HCT116 (cell line): ENCODE data around the gene ASCC2. TPM values are rescaled to one million over a fixed set of nuclear protein-coding genes. Genes with fewer than 3 reads are reported as not detected.

Experiments
- ATAC-seq: fragments of 200-7000 bp; cut with Tn5 transposase; 2 replicates; pipeline ENCODE4 v1.9.1; 2020; ENCODE audit warnings: mild to moderate bottlenecking, moderate library complexity
- BruUV-seq: library from RNA; stranded (reverse); fragments of 400-500 nt; replicated peaks from 2 replicates; lab custom pipeline; 2021; lab: Mats Ljungman, UMichigan
- CTCF ChIA-PET: fragments of 300-600 bp; sonication (Branson Sonifier 250); formaldehyde crosslinking; loops from one replicate; lab custom pipeline; 2021; ENCODE audit warnings: antibody characterized with exemption; lab: Charles Lee
- POLR2A ChIA-PET: fragments of 300-600, 350-600 bp; sonication (Branson Sonifier 250); formaldehyde crosslinking; loops from one replicate; lab custom pipeline; 2021; ENCODE audit warnings: antibody characterized with exemption; lab: Charles Lee
- RAD21 ChIA-PET, 2 experiments: fragments of 300-600 bp; sonication (Branson Sonifier 250); formaldehyde crosslinking; loops; one replicate each; lab custom pipeline; 2023; ENCODE audit warnings: low total read pairs in 2 of 2; ENCODE audit not compliant: uncharacterized antibody in 2 of 2, unreplicated experiment in 2 of 2, low non-redundant PET in 1 of 2; lab: Charles Lee
- DNase-seq: peaks from one replicate; pipeline ENCODE4 v3.0.0-alpha.2; 2010; ENCODE audit warnings: low read depth, low spot score
- H2AFZ ChIP-seq: fragments of 200-600 bp; shearing (Covaris generic), sonication (generic); 2 replicates; pipeline ENCODE4 v1.6.1; 2017; ENCODE audit warnings: low read depth, mixed run types, mixed read lengths, antibody characterized with exemption, low read length; ENCODE audit not compliant: poor library complexity, severe bottlenecking
- H3K27ac ChIP-seq: 2 replicates; pipeline ENCODE4 v1.5.1; 2012; ENCODE audit warnings: low read depth, low read length
- H3K27me3 ChIP-seq: fragments of 200-600 bp; sonication (generic); 2 replicates; pipeline ENCODE4 v1.6.1; 2016; ENCODE audit warnings: mixed run types, low read length, mixed read lengths; ENCODE audit not compliant: insufficient read depth
- H3K36me3 ChIP-seq, 2 experiments: fragments of 200-500 bp in 1 of 2; fragments of 200-600 bp in 1 of 2; sonication (Bioruptor generic) in 1 of 2; sonication (generic) in 1 of 2; 2 replicates each; pipeline versions ENCODE4 v1.5.1 to v1.6.1; 2014 to 2016; ENCODE audit warnings: low read length in 2 of 2, inconsistent platforms in 1 of 2, mixed read lengths in 1 of 2, mixed run types in 1 of 2; ENCODE audit not compliant: insufficient read depth in 2 of 2, control insufficient read depth in 1 of 2
- H3K4me1 ChIP-seq, 2 experiments: fragments of 200-600 bp in 1 of 2; sonication (generic) in 1 of 2; 2 replicates each; pipeline versions ENCODE4 v1.5.1 to v1.6.1; 2012 to 2017; ENCODE audit warnings: low read length in 2 of 2, inconsistent platforms in 1 of 2, mild to moderate bottlenecking in 1 of 2, mixed read lengths in 1 of 2, mixed run types in 1 of 2, moderate library complexity in 1 of 2; ENCODE audit not compliant: insufficient read depth in 2 of 2, control insufficient read depth in 1 of 2
- H3K4me2 ChIP-seq: fragments of 200-600 bp; sonication (generic); 2 replicates; pipeline ENCODE4 v1.6.1; 2017; ENCODE audit warnings: mixed run types, low read length, mixed read lengths
- H3K4me3 ChIP-seq, 2 experiments: fragments of 200-600 bp in 1 of 2; sonication (generic) in 1 of 2; replicated peaks in 1 of 2; 2 replicates each; pipeline ENCODE4 v1.5.1; 2011 to 2016; ENCODE audit warnings: low read length in 2 of 2, control low read depth in 1 of 2, low read depth in 1 of 2, mild to moderate bottlenecking in 1 of 2, mixed read lengths in 1 of 2, mixed run types in 1 of 2
- H3K79me2 ChIP-seq: fragments of 200-600 bp; sonication (generic); 2 replicates; pipeline ENCODE4 v1.6.1; 2017; ENCODE audit warnings: mild to moderate bottlenecking, mixed run types, low read length, moderate library complexity, mixed read lengths; ENCODE audit not compliant: insufficient read depth
- H3K9ac ChIP-seq: fragments of 200-600 bp; sonication (generic); 2 replicates; pipeline ENCODE4 v1.6.1; 2016; ENCODE audit warnings: low read length, mixed read lengths
- H3K9me2 ChIP-seq: fragments of 200-600 bp; sonication (generic), shearing (Covaris generic); 2 replicates; pipeline ENCODE4 v1.6.1; 2017; ENCODE audit warnings: mixed run types, mild to moderate bottlenecking, moderate library complexity; ENCODE audit not compliant: insufficient read depth
- H3K9me3 ChIP-seq, 2 experiments: fragments of 200-500 bp in 1 of 2; fragments of 200-600 bp in 1 of 2; sonication (Bioruptor generic) in 1 of 2; sonication (generic) in 1 of 2; 2 replicates each; pipeline ENCODE4 v1.6.1; 2014 to 2017; ENCODE audit warnings: low read length in 2 of 2, mixed read lengths in 2 of 2, inconsistent platforms in 1 of 2, low read depth in 1 of 2, mild to moderate bottlenecking in 1 of 2, mixed run types in 1 of 2, moderate library complexity in 1 of 2; ENCODE audit not compliant: control insufficient read depth in 1 of 2, insufficient read depth in 1 of 2
- H4K20me1 ChIP-seq: fragments of 200-600 bp; sonication (generic), shearing (Covaris generic); 2 replicates; pipeline ENCODE4 v1.6.1; 2017; ENCODE audit warnings: mixed run types, mild to moderate bottlenecking, moderate library complexity; ENCODE audit not compliant: insufficient read depth
- CBX3 ChIP-seq: IDR thresholded peaks from 2 replicates; pipeline ENCODE4 v1.6.1; 2012; ENCODE audit warnings: low read depth
- ELF1 ChIP-seq: IDR thresholded peaks from 2 replicates; pipeline ENCODE4 v1.6.1; 2012; ENCODE audit warnings: low read depth, borderline replicate concordance
- FOSL1 ChIP-seq: IDR thresholded peaks from 2 replicates; pipeline ENCODE4 v1.6.1; 2012; ENCODE audit warnings: low read depth
- JUND ChIP-seq: IDR thresholded peaks from 2 replicates; pipeline ENCODE4 v1.6.1; 2012
- POLR2AphosphoS5 ChIP-seq: IDR thresholded peaks from 2 replicates; pipeline ENCODE4 v1.6.1; 2011; ENCODE audit warnings: mild to moderate bottlenecking, low read depth, low read length, moderate library complexity
- RAD21 ChIP-seq: IDR thresholded peaks from 2 replicates; pipeline ENCODE4 v1.6.1; 2012; ENCODE audit warnings: low read depth, mild to moderate bottlenecking
- SRF ChIP-seq: IDR thresholded peaks from 2 replicates; pipeline ENCODE4 v1.6.1; 2012; ENCODE audit warnings: low read depth
- TCF7L2 ChIP-seq: IDR thresholded peaks from 2 replicates; pipeline ENCODE4 v1.7.0; 2011; ENCODE audit warnings: borderline replicate concordance, inconsistent platforms; ENCODE audit not compliant: insufficient read depth, insufficient read length; ENCODE audit errors: extremely low read depth
- YY1 ChIP-seq: IDR thresholded peaks from 2 replicates; pipeline ENCODE4 v1.6.1; 2011; ENCODE audit warnings: low read length, low read depth, moderate library complexity, mild to moderate bottlenecking; ENCODE audit not compliant: insufficient replicate concordance; ENCODE audit errors: extremely low read depth
- ZNF274 ChIP-seq: fragments of 200-500 bp; sonication (Bioruptor generic); IDR thresholded peaks from 2 replicates; pipeline ENCODE4 v1.6.1; 2014; ENCODE audit warnings: mild to moderate bottlenecking, low read depth, low read length, inconsistent platforms
- intact Hi-C: fragments of 100-400 bp; cut with micrococcal nuclease; formaldehyde crosslinking; loops from 2 replicates; pipeline ENCODE4 v1.10.0; 2022
- total RNA-seq: library from RNA; stranded (reverse); gene quantifications from one replicate; pipeline ENCODE4 v1.2.1, GENCODE V29; 2021; ENCODE audit not compliant: unreplicated experiment
- TF ChIP-seq, protein P1 (sequence below): IDR thresholded peaks from 2 replicates; pipeline ENCODE4 v1.6.1; 2012
- TF ChIP-seq, protein P2 (sequence below): IDR thresholded peaks from 2 replicates; pipeline ENCODE4 v1.6.1; 2011; ENCODE audit warnings: mild to moderate bottlenecking, low read length, moderate library complexity; ENCODE audit not compliant: insufficient replicate concordance; ENCODE audit errors: extremely low read depth
- TF ChIP-seq, protein P3 (sequence below): IDR thresholded peaks from 2 replicates; pipeline ENCODE4 v1.6.1; 2012; ENCODE audit warnings: low read depth

Gene ASCC2
- total RNA-seq, 1 experiment from 2014 or later = 68.6 TPM

DNA sequence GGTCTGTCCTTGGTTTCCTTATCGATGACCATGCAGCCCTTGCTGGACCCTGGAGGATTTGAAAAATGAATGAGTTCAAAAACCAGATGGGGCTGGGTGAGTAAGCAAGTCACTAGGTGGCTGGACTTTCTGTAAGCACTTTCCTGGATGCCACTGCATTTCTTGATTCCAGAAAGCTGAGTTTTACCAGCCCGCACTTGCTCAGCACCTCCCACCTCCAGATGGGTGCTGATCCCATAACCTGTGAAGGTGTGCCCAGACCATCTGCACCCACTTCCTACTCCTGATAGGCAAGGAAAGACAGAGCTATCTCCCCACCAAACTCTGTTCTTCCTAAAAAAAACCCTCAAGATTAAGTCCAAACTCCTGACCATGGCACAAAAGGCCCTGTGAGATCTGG lies 21.1 kb downstream of the ASCC2 start:
- no peak for TF ChIP-seq YY1
- TF ChIP-seq ELF1 = no peak
- TF ChIP-seq SRF = no peak
- no peak for TF ChIP-seq TCF7L2
- TF ChIP-seq ZNF274 = no peak
- no peak for TF ChIP-seq FOSL1
- TF ChIP-seq, protein P1, sequence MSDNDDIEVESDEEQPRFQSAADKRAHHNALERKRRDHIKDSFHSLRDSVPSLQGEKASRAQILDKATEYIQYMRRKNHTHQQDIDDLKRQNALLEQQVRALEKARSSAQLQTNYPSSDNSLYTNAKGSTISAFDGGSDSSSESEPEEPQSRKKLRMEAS = no peak
- TF ChIP-seq, protein P2, sequence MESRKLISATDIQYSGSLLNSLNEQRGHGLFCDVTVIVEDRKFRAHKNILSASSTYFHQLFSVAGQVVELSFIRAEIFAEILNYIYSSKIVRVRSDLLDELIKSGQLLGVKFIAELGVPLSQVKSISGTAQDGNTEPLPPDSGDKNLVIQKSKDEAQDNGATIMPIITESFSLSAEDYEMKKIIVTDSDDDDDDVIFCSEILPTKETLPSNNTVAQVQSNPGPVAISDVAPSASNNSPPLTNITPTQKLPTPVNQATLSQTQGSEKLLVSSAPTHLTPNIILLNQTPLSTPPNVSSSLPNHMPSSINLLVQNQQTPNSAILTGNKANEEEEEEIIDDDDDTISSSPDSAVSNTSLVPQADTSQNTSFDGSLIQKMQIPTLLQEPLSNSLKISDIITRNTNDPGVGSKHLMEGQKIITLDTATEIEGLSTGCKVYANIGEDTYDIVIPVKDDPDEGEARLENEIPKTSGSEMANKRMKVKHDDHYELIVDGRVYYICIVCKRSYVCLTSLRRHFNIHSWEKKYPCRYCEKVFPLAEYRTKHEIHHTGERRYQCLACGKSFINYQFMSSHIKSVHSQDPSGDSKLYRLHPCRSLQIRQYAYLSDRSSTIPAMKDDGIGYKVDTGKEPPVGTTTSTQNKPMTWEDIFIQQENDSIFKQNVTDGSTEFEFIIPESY = no peak
- no peak for TF ChIP-seq RAD21
- TF ChIP-seq CBX3 = no peak
- TF ChIP-seq JUND = no peak
- no peak for TF ChIP-seq POLR2AphosphoS5
- TF ChIP-seq, protein P3, sequence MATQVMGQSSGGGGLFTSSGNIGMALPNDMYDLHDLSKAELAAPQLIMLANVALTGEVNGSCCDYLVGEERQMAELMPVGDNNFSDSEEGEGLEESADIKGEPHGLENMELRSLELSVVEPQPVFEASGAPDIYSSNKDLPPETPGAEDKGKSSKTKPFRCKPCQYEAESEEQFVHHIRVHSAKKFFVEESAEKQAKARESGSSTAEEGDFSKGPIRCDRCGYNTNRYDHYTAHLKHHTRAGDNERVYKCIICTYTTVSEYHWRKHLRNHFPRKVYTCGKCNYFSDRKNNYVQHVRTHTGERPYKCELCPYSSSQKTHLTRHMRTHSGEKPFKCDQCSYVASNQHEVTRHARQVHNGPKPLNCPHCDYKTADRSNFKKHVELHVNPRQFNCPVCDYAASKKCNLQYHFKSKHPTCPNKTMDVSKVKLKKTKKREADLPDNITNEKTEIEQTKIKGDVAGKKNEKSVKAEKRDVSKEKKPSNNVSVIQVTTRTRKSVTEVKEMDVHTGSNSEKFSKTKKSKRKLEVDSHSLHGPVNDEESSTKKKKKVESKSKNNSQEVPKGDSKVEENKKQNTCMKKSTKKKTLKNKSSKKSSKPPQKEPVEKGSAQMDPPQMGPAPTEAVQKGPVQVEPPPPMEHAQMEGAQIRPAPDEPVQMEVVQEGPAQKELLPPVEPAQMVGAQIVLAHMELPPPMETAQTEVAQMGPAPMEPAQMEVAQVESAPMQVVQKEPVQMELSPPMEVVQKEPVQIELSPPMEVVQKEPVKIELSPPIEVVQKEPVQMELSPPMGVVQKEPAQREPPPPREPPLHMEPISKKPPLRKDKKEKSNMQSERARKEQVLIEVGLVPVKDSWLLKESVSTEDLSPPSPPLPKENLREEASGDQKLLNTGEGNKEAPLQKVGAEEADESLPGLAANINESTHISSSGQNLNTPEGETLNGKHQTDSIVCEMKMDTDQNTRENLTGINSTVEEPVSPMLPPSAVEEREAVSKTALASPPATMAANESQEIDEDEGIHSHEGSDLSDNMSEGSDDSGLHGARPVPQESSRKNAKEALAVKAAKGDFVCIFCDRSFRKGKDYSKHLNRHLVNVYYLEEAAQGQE = no peak
- ATAC-seq = no peak
- Histone ChIP-seq H3K36me3 (peaks cover 17 to 42% of the 10 kb centered on the region in 2 experiments), H3K27me3 (no peaks in the 10 kb centered on the region), H4K20me1 (peaks cover under 1% of the 10 kb centered on the region; the same call in 1 of the 2 replicates), H3K4me2 (no peak overlapping the region), H2AFZ (no peak overlapping the region), H3K4me3 (no peak overlapping the region), H3K27ac (no peak overlapping the region), H3K9me3 (no peaks in the 10 kb centered on the region), H3K79me2 (no peaks in the 10 kb centered on the region), H3K9ac (no peak overlapping the region), H3K9me2 (no peaks in the 10 kb centered on the region), H3K4me1 (peaks cover 0 to 21% of the 10 kb centered on the region in 2 experiments; a peak in 2 of 4 replicates)
- ChIA-PET RAD21 (no interaction called here), POLR2A (no interaction called here), CTCF (no interaction called here)
- DNase-seq = no peak
- intact Hi-C loops = no loop called here
- no TSS peak for BruUV-seq
